Left forelimb (tissue), 1 donor: ENCODE measurements around the gene TRIM8.

Source experiments
- DNase-seq: peaks from one replicate; pipeline ENCODE4 v3.0.0-alpha.2; 2018; ENCODE audit warnings: low spot score

The TRIM8 gene

GRCh38 chr10:102616066-102616770 lies 28.1 kb upstream of the TRIM8 start:
- no peak for DNase-seq

DNA sequence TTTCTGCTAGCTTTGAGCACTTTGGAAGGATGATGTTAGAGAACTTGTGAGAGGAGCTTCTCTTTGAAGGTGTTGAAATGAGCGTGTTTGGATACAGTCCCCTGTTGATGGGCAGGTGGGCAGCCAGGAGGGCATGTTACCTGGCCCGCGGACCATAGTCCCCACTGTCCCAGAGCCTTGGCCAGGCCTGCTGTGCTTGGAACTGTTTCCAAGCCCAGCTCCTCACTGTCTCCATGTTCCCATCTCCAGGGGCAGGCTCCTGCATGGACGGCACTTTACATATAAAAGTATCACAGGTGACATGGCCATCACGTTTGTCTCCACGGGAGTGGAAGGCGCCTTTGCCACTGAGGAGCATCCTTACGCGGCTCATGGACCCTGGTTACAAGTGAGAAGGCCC lies 27.2 kb upstream of the TRIM8 start:
- DNase-seq = no peak

- no peak for DNase-seq
These were observed 26.5 kb upstream of the TRIM8 start for GRCh38 chr10:102617816-102618215.

DNA sequence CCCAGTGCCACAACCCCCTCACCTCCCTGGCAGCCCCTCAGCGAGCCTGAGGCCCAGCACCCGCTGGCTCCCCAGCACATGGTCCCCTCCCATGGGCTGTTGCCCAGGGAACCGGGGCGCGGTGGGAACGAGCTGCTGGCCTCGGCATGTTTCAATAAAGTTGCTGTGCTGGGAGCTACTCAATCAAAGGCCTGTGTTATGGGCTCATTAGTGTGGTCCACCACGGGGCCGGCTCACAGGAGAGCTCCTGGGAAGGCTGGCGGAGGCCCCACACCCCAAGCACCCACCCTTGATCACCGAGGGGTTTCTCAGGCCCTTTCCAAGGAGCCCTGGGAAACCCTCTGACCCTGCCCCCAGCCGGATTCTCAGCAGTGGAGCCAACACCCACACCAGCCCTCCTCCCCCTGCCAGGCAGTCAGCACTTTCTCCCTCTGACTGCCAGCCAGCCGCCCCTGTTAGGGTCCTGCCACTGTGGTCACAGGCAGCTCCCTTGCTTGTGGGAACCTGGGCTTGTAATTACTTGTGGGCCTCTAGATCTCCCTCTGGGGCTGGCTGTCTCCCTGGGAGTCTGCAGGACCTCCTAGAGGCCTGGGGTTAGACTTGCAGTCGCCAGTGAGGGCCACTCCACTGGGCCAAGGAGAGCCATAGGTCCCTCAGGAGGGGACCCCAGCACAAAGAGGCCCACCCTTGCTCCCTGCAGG lies 24.8 kb upstream of the TRIM8 start:
- DNase-seq = no peak

DNA sequence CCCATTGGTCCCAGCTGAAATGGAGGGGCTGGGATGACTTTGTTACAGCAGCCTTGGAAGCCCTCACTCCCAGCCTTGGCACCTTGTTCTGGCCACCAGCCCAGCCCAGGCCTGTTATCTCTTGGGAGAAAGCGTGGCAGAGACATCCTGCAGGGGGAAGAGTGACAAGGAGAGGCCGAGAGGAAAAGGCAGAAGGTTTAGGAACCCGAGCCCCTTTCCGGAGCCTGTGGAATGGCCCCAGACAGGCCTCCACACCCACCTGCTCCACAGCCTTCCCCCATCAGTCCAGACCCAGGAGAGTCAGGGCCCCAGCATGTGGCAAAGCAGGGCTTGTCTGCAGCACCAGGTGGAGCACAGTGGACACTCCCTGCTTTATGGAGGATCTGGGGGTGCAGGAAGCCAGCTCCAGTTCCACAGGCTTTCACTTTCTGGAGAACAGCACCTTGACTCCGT lies 24.1 kb upstream of the TRIM8 start:
- no peak for DNase-seq

GRCh38 chr10:102620591-102621442 lies 23.5 kb upstream of the TRIM8 start:
- DNase-seq = no peak

GRCh38 chr10:102621443-102622325 lies 22.6 kb upstream of the TRIM8 start:
- DNase-seq = no peak

DNA sequence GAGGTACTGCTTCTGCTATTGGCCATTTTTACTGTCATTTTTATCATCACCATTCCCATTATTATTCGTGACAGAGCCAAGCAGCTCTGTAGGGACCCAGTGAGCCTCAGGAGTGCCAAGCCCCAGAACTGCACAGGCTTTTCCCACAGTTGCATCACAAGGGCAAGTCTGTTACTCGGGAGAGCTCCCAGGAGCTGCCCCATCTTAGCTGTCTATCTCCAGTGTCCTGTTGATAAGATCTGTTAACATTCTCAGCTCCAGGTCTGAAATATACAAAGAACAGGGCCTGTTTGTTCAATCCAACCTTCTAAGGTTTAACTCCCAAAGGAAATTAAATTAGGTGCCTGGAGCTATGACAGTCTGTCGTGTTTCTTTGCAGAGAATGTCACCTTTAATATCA lies 20.2 kb upstream of the TRIM8 start:
- DNase-seq = no peak

GRCh38 chr10:102624751-102625645 lies 19.3 kb upstream of the TRIM8 start:
- DNase-seq = no peak

DNA sequence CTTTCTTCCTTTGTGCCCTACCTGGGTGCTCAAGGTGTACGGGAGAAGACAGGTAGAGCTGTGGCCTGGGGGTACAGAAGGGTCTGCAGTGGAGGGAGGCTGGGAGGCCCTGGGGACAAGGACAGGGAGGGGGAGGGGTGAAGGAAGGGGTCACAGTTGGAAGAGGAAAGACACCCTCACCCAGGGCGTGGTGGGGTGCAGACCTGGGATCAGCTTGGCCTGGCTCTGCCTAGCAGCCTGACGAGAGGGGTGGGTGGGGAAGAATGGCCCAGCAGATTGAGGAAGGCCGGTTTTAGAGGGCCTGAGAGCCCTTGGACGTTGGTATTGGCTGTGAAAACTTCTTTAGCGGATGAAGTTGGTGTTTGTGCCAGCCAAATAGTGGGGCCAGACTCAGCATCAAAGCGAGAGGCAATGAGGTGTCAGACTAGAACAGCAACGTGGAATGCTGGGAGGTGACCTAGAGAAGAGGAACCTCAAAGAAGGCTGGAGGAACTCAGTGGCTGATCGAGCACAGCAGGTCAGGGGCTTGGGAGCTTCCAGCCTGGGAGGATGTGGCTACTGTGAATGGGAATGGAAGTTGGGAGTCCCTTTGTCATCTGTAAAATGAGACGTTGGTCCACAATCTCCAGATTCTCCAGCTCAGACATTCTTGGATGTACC lies 18.1 kb upstream of the TRIM8 start:
- DNase-seq = no peak

DNA sequence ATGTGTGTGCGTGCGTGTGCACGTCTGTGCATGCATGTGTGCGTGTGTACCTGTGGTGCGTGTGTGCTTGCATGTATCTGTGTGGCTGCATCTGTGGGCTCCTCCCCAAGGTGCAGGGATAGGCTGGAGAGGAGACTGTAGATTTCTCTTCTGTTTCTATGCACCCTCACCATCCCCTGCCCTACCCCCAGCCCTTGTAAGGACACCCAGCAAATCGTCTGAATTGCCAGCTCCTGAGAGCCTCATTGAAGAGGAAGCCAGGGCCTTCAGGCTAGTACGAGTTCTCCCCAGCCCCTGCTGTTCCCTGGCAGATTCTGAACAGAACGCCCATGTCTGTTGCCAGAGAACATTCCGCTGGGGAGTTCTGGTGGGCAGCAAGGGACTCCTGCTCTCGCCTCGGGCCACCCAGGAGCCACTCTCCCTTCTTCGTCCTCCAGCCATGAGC lies 17.0 kb upstream of the TRIM8 start:
- no peak for DNase-seq

- no peak for DNase-seq
These were observed 16.5 kb upstream of the TRIM8 start for GRCh38 chr10:102627736-102628293.

- no peak for DNase-seq
These were observed 15.8 kb upstream of the TRIM8 start for GRCh38 chr10:102628451-102628911.

- no peak for DNase-seq
These were observed 14.3 kb upstream of the TRIM8 start for GRCh38 chr10:102629661-102630614.

DNA sequence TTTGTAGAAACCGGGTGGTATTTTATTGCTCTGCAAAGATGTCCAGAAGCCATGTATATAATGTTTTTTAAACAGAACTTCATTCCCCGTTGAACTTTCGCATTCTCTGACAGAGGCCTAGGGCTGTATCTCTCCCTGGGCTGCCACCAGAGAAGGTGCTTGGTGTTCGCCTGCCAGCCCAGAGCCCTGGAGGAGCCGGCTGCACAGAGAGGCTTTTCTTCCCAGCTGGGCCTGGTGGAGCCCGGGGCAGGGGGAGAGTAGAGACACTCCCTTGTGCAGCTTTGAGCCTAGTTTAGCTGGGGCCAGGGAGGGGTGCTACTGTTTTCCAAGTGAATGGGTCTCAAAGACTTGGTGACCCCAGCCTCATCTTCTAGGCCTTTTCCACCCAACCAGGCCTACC lies 13.6 kb upstream of the TRIM8 start:
- DNase-seq = no peak

- no peak for DNase-seq
These were observed 12.5 kb upstream of the TRIM8 start for GRCh38 chr10:102631525-102632393.

- no peak for DNase-seq
These were observed 11.7 kb upstream of the TRIM8 start for GRCh38 chr10:102632394-102633111.
